ENCODE results near the gene CYTH3.
"Not testable (repeated sequence)": the region's sequence is repeated elsewhere in the genome, so short reads cannot be mapped to it uniquely, and the experiment has no call there.

The CYTH3 gene

DNA sequence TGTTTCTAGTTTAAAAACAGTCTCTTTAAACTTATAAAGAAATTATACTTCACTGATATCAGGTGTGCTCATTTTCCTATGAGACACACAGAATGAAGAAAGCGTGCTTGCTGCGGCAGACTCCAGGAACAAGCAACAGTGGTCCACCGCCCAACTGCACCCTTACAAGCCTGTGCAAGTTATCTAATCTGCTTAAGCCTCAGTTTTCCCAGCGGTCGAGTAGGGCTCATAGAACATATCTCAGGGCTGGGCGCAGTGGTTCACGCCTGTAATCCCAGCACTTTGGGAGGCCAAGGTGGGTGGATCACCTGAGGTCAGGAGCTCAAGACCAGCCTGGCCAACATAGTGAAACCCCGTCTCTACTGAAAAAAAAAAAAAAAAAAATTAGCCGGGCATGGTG is 43.1 kb downstream of the CYTH3 start:
- DNase-seq (ENCODE audit: low spot score), result not testable (repeated sequence)

DNA sequence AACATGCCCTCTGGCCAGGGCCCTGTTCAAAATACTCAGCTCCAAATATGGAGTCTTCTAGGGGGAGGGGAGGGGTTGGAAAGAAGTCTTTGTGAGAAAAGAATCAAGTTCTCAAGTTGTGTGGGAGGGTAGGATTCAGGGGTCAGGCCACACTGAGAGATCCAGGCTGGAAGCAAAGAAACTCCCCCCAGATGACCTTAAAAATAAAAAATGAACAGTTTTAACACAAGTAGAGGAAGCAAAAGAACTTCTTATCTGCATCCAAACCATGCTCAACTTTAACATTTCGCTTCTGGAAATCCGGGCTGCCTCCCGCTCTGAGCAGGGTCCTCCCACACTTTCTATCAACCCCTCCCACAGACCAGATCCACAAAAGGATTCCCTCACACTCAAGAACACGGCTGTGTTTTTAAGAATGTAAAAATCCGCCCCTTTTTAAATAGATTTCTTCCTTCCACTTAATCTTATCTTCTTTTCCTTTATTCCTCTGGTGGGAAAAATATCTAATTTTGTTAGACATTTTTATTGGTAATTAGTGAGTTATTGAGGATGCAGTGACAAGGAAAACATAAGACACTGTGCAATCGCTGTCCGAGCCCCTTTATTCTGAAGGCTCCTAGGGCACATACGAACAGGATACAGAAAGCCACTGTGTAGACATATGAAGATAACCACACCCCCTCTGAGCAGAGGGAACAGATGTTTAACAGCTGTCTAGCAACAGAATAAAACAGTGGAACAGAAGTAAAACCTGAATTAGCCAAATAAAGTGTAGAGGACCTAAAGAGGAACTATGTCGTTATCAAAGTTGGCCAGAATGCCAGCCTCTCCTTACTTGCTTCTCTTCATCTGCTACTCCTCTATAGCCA is 43.8 kb downstream of the CYTH3 start:
- no peak for DNase-seq (ENCODE audit: low spot score)

DNA sequence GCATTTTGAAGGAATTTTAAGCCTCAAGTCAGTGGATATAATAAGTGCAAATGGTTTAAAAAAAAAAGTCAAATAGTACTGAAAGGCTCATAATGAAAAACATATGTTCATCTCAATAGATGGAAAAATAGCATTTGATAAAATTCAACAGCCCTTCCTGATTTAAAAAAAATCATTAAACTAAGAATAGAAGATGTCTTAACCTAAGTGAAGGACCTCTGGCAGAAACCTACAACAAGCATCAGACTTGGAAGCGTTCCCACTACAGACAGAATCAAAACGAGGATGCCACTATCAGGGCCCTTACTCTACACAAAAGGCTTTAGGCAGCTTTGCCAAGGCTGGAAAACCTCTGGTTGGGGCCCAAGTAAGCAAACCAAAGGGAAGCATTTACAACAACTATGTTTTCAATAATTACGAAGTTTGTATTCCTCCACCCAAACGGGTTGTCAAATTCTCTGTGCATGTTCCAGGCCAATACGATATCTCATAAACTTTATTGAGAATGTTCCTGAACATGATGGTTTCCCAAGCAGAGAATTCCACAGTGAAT is 45.1 kb downstream of the CYTH3 start:
- DNase-seq (ENCODE audit: low spot score), result peak; percentile 38

DNA sequence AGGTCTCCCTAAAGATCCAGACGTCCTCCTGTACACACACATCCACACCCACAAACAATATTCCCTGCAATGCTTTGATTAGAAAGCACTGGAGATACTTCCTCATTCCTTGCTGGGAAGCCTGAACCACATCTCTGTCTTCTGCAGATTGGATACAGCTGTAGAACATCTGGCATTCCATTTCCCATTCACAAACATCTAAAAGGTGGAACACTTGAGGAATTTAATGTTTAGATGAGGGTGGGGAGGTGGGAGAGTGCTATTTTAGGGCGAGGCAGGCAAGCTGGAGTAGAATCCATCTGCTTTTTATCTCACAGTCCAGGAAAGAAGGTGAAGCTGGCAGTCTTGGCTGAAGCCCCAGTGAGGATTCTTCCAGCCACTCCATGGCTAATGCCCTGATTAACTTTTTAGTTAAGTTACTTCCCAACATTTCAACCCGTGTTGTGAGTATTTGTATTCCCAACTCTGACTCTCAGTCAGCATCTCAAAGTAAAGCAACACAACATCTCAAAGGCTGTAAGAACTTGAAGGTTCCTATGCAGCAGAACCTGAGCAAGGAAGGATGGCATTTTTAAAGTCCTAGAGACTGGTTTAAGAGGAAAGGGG is 46.1 kb downstream of the CYTH3 start:
- DNase-seq (ENCODE audit: low spot score), result no peak

DNA sequence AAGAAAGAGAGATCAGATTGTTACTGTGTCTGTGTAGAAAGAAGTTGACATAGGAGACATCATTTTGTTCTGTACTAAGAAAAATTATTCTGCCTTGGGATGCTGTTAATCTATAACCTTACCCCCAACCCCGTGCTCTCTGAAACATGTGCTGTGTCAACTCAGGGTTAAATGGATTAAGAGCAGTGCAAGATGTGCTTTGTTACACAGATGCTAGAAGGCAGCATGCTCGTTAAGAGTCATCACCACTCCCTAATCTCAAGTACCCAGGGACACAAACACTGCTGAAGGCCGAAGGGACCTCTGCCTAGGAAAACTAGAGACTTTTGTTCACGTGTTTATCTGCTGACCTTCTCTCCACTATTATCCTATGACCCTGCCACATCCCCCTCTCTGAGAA is 49.0 kb downstream of the CYTH3 start:
- DNase-seq (ENCODE audit: low spot score), result not testable (repeated sequence)

DNA sequence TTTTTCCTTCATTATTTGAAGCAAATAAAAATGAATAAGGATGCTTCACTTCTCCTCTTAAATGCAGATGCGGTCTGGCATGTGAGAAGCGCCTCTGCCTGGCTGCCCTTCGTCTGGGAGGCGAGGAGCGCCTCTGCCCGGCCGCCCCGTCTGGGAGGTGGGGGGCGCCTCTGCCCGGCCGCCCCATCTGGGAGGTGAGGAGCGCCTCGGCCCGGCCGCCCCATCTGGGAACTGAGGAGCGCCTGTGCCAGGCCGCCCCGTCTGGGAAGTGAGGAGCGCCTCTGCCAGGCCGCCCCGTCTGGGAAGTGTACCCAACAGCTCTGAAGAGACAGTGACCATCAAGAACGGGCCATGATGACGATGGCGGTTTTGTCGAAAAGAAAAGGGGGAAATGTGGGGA is 49.4 kb downstream of the CYTH3 start:
- not testable (repeated sequence) for DNase-seq (ENCODE audit: low spot score)

DNA sequence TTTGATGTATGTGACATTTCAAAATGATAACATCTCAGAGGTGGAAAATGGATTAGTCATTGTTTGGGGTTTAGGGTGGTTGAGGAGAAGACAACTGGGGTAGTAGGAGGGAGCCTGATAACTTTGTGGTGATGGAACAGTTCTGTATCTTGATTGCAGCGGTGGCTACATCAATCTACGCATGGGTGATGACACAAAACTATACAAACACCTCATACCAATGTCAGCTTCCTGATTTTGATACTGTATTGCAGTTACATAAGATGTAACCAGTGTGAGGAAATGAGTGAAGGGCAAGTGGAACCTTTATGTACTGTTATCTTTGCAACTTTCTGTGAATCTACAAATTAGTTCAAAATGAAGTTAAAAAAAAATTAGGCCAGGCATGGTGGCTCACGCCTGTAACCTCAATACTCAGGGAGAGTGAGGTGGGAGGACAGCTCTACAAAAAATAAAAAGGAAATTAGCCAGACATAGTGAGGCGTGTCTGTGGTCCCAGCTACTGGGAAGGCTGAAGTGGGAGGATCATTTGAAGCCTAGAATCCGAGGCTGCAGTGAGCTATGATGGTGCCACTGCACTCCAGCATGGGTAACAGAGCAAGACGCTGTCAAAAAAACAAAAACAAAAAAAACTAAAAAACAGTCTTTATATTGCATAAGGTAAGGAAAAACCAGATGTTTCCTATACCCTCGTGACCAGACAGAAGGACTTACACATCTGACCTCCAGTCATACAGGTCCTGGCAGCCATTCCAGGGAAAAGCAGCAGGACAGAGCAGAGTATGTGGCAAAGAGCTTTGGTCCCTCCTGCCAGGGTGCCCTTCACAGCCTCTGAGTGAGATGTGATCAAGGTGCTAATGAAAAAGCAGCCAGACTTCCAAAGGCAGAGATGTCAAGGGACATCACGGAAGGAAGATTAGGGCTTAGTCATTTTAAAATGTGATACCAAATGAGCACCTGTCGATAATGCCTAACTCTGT is 50.8 kb downstream of the CYTH3 start:
- no peak for DNase-seq (ENCODE audit: low spot score)

DNA sequence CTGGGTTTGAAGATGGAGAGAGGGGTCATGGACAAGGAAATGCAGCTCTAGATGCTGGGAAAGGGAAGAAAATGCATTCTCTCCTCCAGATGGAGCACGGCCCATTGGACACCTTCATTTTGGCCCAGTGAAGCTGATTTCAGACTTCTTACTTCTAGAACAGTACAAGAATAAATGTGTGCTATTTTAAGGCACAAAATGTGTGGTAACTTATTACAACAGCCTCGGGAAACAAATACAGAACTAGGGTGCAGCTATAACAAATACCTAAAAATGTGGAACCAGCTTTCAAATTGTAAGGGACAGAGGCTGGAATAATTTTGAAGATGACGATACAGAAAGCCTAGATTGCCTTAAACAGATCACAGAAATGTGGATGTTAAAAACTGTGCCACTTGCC is 54.1 kb downstream of the CYTH3 start:
- DNase-seq (ENCODE audit: low spot score), result no peak

DNA sequence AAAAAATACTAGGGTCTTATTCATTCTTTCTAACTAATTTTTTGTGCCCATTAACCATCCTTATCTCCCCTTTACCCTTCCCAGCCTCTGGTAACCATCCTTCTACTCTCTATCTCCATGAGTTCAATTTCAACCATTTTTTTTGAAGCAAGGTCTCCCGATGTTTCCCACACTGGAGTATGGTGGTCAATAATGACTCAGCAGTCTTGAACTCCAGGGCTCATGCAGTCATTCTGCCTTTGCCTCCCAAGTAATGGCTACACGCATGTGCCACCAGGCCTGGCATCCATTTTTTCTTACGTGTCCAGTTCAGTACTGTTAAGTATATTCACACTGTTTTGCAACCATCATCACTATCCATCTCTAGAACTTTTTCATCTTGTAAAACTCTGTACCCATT is 60.4 kb downstream of the CYTH3 start:
- no peak for DNase-seq (ENCODE audit: low spot score)

DNA sequence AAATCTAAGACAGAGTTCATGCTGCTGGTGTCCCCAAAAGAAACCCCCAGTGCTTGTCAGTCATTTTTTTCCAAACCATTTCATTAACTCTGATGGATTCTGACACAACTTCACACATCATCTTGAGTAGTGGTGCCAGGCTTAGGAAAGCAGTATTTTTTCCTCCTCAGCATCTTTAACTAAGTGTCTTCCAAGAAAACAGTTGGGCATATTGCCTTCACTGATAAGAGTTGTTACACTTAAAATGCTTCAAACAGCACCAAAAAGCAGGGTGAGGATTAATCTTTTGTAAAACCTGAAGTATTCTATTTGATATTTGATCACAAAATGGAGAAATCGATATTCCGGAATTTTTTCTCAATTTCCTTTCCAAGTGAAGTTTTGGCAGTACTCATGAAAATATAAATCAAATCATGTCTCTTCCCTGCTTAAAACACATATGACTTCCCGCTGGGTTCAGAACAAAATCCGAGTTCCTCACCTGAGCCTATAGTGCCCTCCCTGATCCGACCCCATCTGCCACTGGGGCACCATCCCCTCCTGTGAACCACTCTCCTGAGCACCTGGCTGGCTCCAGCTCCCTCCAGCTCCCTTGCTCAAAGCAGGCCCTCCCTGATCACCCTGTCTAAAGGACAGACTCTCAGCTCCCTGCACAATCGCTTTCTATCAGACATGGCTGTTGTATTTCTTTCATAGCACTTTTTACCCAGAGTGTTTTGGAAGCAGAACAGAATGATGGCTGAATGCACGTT is 61.6 kb downstream of the CYTH3 start:
- DNase-seq (ENCODE audit: low spot score), result no peak

DNA sequence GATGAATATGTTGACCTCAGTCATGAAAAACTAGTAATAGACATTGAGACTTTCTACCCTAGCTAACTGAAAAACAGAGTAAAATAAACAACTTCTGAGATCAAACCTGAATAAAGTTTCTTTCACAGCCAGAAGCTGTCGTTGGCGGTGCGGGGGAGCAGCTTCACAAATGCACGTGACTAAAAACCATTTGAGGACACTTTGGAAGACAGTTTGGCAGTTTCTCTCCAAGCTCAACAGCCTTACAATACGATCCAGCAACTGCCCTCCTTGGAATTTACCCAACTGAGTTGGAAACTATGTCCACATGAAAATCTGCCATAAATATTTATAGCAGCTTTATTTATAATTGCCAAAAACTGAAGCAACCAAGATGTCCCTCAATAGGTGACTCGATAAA is 63.1 kb downstream of the CYTH3 start:
- DNase-seq (ENCODE audit: low spot score), result peak; percentile 42

DNA sequence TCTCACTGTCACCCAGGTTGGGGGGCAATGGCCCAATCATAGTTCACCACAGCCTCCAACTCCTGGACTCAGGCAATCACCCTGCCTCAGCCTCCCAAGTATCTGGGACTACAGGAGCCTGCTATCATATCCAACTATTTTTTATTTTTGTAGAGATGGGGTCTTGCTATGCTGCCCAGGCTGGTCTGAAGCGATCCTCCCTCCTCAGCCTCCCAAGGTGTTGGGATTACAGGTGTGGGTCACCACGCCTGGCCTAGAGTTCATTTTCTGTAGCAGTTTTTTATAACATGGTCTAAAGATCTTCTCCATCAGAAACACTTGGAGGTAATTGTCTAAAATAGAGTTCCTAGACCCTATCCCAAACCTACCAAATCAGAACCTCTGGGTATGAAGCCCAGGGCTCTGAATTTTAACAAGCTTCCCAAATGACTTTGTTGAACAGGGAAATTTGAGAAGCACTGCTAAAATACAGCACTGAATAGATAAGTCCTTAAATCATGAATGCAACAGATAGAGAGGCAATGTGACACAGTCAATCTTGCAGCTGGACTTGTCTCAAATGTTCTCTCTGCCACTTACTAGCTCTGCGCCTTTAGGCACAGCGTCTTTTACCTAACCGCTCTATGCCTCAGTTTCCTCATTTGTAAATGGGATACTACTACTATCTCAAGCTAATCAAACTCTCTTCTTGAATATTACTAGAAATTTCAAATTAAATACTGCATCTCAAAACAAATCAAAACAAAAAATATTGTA is 63.7 kb downstream of the CYTH3 start:
- DNase-seq (ENCODE audit: low spot score), result no peak

DNA sequence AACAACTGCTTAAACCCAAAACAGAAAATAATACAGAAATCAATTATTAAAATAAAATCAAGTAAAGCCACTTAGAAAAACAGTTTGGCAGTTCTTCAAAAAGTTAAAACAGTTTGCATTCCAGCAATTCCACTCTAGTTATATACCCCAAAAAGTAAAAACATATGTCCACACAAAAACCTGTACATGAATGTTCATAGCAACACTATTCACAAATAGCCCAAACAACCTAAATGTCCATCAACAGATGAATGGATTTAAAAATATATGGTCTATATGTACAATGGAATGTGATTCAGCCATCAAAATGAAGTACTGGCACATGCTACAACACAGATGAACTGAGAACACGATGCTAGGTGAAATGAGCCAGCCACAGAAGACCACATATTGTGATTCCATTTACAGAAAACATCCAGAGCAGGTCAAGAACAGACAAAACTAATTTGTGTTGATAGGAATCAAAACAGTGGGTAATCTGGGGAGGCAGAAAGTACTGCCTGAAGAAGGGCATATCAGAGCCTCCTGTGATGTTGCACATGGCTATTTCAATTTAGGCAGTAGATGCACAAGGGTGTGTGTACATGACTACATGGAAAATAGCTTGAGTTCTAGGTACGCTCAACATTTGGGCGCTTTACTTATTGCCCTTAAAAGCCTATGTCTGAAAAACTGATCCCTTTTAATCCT is 66.3 kb downstream of the CYTH3 start:
- DNase-seq (ENCODE audit: low spot score), result peak; percentile 22

DNA sequence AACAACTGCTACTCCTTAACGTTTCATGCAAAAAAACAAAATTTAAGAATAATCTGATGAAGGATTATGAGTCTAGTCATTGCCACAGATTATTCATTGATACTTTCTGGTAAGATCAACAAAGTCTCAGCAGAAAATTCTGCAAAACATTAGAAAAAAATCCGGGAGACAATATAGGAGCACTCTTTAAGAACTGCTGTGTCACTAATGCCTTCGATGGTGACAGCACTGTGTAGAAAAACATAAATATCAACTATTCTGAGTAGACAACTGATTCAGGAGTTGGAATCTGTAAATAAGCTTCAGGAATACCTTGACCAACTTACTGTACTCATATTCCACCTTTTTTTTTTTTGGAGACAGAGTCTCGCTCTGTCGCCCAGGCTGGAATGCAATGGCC is 69.0 kb downstream of the CYTH3 start:
- no peak for DNase-seq (ENCODE audit: low spot score)

DNA sequence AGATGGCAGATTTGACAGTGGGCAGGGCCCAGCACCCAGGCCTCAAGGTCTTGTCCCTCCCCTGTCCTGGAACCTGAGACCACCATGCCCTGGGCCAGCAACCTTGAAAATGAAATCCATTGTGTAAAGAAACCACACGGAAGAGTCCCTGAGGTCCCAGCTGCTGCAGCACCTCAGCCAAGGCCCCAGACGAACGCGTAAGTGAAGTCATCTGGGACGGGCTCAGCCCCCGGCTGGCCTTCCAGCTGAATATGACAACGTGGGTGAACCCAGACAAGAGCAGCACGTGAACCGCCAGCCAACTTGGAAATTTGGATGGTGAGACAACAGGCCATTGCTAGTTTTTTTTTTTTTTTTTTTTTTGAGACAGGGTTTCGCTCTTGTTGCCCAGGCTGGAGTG is 70.3 kb downstream of the CYTH3 start:
- DNase-seq (ENCODE audit: low spot score), result no peak

DNA sequence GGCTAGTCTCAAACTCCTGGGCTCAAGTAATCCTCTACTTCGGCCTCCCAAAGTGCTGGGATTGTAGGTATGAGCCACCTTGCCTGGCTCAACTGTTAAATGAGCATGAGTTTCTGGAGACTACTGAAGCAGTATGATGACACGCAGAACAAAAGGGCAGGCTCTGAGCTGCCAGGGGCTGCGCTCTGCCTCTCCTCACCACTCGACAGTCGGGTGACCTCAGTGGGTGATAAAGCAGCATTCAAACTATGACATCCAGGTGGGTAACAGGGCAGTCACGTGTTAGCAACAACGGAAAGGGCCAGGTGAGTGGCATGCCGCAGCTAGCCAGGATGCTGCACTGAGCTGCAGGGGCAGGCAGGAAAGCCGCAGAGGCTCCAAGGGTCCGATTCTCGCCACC is 71.5 kb downstream of the CYTH3 start:
- DNase-seq (ENCODE audit: low spot score), result no peak

DNA sequence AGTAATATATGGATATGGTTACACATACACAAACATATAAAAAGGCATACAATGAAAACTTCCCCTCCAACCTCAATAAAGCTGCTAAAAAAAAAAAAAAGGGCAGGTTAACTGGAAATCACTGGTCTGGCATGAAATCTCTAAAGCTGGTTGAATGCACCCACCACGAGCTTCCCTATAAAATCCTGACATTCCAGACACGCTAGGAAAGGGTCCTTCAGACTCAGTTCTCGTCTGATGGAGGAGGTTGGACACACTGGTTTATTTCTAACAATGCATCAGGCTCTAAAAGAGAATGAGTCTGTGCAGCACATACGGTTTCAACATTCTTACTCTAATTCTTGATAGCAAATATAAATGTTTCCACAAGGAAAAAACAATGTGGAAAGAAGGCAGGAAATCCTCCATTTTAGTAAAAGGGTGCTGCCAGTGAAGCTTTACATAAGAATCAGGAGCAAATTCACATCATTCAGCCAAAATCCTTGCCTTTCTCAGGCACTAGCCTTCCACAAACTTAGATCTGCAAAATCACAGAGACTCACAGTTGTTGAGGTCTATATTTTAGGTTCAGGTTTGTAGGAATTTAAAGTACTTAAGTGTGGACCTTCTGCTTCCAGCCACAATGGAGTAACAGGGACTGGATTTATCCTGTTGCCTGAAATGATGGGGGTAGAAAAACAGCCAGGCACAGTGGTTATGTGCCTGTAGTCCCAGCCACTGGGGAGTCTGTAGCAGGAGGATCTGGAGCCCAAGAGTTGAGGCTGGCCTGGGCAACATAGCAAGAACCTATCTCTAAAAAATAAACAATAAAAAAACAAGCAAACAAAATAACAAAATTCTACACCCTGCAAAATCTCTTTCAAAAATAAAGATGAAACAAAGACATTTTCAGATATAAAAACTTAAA is 73.5 kb downstream of the CYTH3 start:
- DNase-seq (ENCODE audit: low spot score), result no peak

DNA sequence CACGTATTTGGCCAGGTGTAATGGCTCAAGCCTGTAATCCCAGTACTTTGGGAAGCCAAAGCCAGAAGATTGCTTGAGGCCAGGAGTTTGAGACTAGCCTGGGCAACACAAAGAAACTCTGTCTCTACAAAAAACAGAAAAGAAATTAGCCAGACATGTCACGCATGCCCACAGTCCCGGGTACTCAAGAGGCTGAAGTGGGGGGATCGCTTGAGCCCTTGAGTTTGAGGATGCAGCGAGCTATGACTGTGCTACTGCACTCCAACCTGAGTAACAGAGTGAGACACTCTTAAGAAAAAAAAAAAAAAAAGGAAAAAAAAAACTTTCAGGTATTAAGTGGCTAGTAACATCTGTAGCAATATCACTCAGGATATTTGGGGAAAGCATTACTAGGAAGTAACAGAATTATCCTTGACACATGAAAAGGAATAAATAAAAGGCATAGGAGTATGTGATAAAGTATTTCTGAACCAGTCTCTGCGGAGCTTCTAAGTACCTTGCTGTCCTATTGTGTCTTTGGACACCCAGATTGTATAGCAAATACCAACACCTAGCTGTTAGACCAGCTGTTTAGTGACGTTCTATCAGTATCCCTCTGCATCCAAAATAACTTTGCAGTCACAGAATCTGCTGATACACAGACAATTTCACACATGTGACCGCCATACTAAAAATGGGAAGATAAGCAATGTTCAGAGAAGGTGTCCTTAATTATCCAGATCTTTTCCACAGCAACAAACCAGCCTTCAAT is 74.4 kb downstream of the CYTH3 start:
- no peak for DNase-seq (ENCODE audit: low spot score)

Measured in cerebellar cortex (tissue), 1 donor.